Ovary (tissue), 9 donors: ENCODE data around the gene ATP23. TPM values are rescaled to one million over a fixed set of nuclear protein-coding genes. Genes with fewer than 3 reads are reported as not detected.

Experiments used
- DNase-seq, 5 donors: peaks; one replicate each; pipeline ENCODE4 v3.0.0-alpha.2; 2019 to 2020
- H3K27ac ChIP-seq, 2 donors: fragments of 200-600 bp; one replicate each; pipeline versions ENCODE4 v1.5.1 to v1.8.0; 2019 to 2022
- H3K27me3 ChIP-seq: fragments of 200-600 bp; one replicate; pipeline ENCODE4 v1.8.0; 2022
- H3K36me3 ChIP-seq: fragments of 200-600 bp; sonication (generic); one replicate; pipeline ENCODE4 v1.5.1; 2019
- H3K4me1 ChIP-seq: one replicate; pipeline ENCODE4 v1.8.1; 2013; ENCODE audit warnings: mild to moderate bottlenecking, moderate library complexity; ENCODE audit not compliant: insufficient read depth
- H3K4me3 ChIP-seq: fragments of 200-600 bp; sonication (generic); one replicate; pipeline ENCODE4 v1.5.1; 2017
- H3K9me3 ChIP-seq, 2 donors: fragments of 200-600 bp in 1 of 2; sonication (generic) in 1 of 2; one replicate each; pipeline versions ENCODE4 v1.5.1 to v1.8.1; 2013 to 2019; ENCODE audit warnings: mild to moderate bottlenecking in 1 of 2, moderate library complexity in 1 of 2
- EP300 ChIP-seq: sonication (generic); formaldehyde crosslinking; IDR thresholded peaks from one replicate; pipeline ENCODE4 v1.6.1; 2017; ENCODE audit warnings: antibody characterized with exemption
- POLR2A ChIP-seq: fragments of 450-650 bp; IDR thresholded peaks from one replicate; pipeline ENCODE4 v1.6.1; 2017; ENCODE audit warnings: antibody characterized with exemption, mild to moderate bottlenecking, moderate library complexity
- WGBS, 3 donors: extraction: QIAGEN DNeasy Blood & Tissue Kit in 1 of 3; methylation state at CpG; one replicate each; pipeline versions ENCODE4 v1.1.5 to v1.1.7; 2013 to 2017; 5-methylcytosine and 5-hydroxymethylcytosine counted together
- intact Hi-C, 4 donors: fragments of 100-400 bp; cut with DNase I; formaldehyde crosslinking; loops; one replicate each; pipeline versions ENCODE4 v1.11.0 to v1.15.1; 2022 to 2023
- polyA plus RNA-seq, 2 donors: library from polyadenylated mRNA; stranded (reverse); fragments of 200-250 nt in 1 of 2; fragments of 350-450 nt in 1 of 2; fragmentation: Illumina TruSeq in 1 of 2; extraction: RNeasy Lipid Tissue Mini Kit (QIAGEN cat#74804) in 1 of 2; gene quantifications; one replicate each; pipeline ENCODE4 v1.2.3, GENCODE V29; 2013 to 2014
- total RNA-seq, 7 donors: library from RNA; depleted of rRNA in 2 of 7; stranded (reverse); fragments of >200 nt in 2 of 7; fragmentation: NEBNext Ultra II Directional in 3 of 7; extraction: Animal tissue kit (Norgen Biotek cat#: 25700) in 3 of 7; gene quantifications; one replicate each; pipeline versions ENCODE4 v1.1.0 to v1.2.4, GENCODE V29; 2016 to 2023
- TF ChIP-seq, protein P1 (sequence below), 3 donors: fragments of 450-650 bp in 2 of 3; fragments of 200-600 bp in 1 of 3; IDR thresholded peaks; one replicate each; pipeline versions ENCODE4 v1.5.1 to v1.8.0; 2016 to 2022; ENCODE audit warnings: antibody characterized with exemption in 3 of 3, mild to moderate bottlenecking in 1 of 3
- donor health status: DM: no; HTN: no; CAD: no; lungs with moderate emphysema.
- donor health status: DM: no; HTN: no; CAD: no.
- donor health status: Bipolar disorder and iron deficiency.
- donor health status: DM: yes; HTN: yes; CAD: no.
- donor health status: DM: no; HTN: no; CAD: no.
- donor health status: DM: yes; HTN: yes; CAD: no.

ATP23 gene
- total and polyA plus RNA-seq, 9 donors: 2.7 to 5.5 (median 4.6) TPM

- TF ChIP-seq EP300 (no peak), POLR2A (no peak)
- TF ChIP-seq, protein P1, sequence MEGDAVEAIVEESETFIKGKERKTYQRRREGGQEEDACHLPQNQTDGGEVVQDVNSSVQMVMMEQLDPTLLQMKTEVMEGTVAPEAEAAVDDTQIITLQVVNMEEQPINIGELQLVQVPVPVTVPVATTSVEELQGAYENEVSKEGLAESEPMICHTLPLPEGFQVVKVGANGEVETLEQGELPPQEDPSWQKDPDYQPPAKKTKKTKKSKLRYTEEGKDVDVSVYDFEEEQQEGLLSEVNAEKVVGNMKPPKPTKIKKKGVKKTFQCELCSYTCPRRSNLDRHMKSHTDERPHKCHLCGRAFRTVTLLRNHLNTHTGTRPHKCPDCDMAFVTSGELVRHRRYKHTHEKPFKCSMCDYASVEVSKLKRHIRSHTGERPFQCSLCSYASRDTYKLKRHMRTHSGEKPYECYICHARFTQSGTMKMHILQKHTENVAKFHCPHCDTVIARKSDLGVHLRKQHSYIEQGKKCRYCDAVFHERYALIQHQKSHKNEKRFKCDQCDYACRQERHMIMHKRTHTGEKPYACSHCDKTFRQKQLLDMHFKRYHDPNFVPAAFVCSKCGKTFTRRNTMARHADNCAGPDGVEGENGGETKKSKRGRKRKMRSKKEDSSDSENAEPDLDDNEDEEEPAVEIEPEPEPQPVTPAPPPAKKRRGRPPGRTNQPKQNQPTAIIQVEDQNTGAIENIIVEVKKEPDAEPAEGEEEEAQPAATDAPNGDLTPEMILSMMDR (IDR thresholded peaks at IDR 0.05): no peak
- Histone ChIP-seq H3K9me3 (no peaks in the 10 kb centered on the region), H3K36me3 (no peaks in the 10 kb centered on the region), H3K4me3 (peak overlapping the region; percentile 57), H3K27me3 (no peaks in the 10 kb centered on the region), H3K27ac (peak overlapping the region; percentile 86 to 100), H3K4me1 (peaks cover 39% of the 10 kb centered on the region)
- intact Hi-C loops: loop anchor here (2.0 to 5.0 kb wide), 4 partner anchors 50 to 67 kb away; partner anchors contain the start of gene CTDSP2 (in 1 of the 4)
- WGBS, 3 donors: 53 to 55% (median 54%) methylated on average over 10 of the region's 10 CpGs
- DNase-seq: peak in 2 of 5 donors; percentile 31 to 47
Observed at GRCh38 chr12:57897286-57897974, 43.9 kb upstream of the ATP23 start.

DNA sequence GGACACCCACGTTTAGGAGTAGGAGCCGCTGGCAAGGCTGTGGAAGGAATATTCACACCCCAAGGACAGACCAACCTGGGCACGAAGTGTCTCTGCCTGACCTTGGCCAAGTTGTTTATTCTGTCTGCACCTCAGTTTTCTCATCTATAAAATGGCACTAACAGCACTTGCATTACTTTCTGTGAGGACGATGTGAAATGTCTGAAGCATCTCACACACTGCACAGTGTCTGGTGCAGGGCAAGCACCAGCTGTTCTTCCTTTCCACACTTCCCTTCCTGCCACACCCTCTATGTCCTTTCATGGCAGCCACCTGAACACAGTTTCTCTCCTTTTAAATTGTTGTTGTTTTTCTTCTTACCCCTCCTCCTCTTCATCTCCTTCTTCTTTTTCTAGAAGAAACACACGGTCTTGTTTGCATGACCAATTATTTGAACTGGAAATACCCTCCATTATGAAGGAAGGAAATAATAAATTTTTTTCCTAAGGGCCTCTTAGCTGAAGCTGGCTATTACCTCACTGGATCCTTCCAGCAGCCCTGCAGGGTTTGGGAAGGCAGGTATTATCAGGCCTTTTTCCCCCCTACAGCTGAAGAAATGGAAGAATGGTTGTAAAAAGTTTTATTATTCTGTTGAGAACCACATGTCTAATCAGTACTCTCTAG, 42.9 kb upstream of the ATP23 start:
- intact Hi-C loops: loop anchor here in 3 of 4 donors (5.0 kb wide), 3 partner anchors 51 to 66 kb away; partner anchors contain the start of gene CTDSP2 (in 1 of the 3)
- no peaks in the 10 kb centered on the region for H3K9me3 ChIP-seq

DNA sequence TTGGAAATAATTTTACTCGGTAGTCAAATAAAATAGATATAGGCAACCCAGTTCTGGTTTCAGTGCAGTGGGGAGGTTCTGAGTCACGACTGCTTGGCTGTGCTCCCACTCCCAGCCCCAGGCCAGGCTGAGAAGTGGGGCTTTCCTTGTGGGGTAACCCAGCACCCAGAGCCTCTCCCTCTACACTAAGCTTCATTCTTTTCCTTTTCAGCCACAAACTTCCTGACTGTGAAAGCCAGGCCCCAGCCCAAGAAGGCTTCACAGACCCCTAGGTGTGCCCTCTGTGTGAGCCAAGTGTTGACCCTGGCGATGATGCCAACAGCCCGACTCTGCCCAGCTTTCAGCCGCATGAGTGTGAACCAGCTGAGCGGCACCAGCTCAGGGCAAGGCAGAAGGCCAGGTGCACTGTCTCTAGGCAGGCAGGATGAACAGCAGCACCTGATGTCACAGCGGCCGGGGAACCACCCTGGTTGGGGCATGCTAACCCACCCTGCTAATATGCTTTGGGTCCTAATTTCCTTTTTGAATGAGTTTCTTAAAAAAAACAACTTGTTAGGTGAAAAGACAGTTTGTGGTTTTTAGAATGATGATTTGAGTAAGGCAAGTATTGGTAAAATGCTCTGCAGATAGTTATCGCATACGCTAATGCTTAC, 42.2 kb upstream of the ATP23 start:
- no peak overlapping the region for H3K4me3 ChIP-seq
- peak; percentile 58 to 71 (median 67) for DNase-seq
- intact Hi-C loops: loop anchor here in 3 of 4 donors (5.0 kb wide), 3 partner anchors 52 to 67 kb away; partner anchors contain the start of gene CTDSP2 (in 1 of the 3)

More for the DNA sequence above, 42.9 kb upstream of the ATP23 start:
- Histone ChIP-seq H3K36me3 (no peaks in the 10 kb centered on the region), H3K4me1 (peaks cover 31% of the 10 kb centered on the region), H3K4me3 (no peak overlapping the region), H3K27me3 (no peaks in the 10 kb centered on the region), H3K27ac (peak overlapping the region; percentile 7 to 100)
- DNase-seq: no peak
- WGBS, 3 donors: 24 to 31% (median 24%) methylated on average over 5 of the region's 5 CpGs
- TF ChIP-seq POLR2A: no peak
- TF ChIP-seq EP300: no peak
- TF ChIP-seq, protein P1 (IDR thresholded peaks at IDR 0.05): no peak

GRCh38 chr12:57902478-57902969, 38.8 kb upstream of the ATP23 start:
- H3K27ac ChIP-seq: no peak overlapping the region

More for the DNA sequence above, 42.2 kb upstream of the ATP23 start:
- no peaks in the 10 kb centered on the region for H3K36me3 ChIP-seq
- 54 to 57% (median 57%) methylated on average over 10 of the region's 10 CpGs for WGBS, 3 donors
- peaks cover 29% of the 10 kb centered on the region for H3K4me1 ChIP-seq
- H3K27me3 ChIP-seq: no peaks in the 10 kb centered on the region
- H3K9me3 ChIP-seq: no peaks in the 10 kb centered on the region
- H3K27ac ChIP-seq: peak overlapping the region; percentile 7 to 100
- TF ChIP-seq, protein P1 (IDR thresholded peaks at IDR 0.05): no peak
- TF ChIP-seq EP300: no peak

More at GRCh38 chr12:57902478-57902969, 38.8 kb upstream of the ATP23 start:
- intact Hi-C loops: no loop called here
- Histone ChIP-seq H3K4me1 (peaks cover 13% of the 10 kb centered on the region), H3K27me3 (no peaks in the 10 kb centered on the region), H3K36me3 (no peaks in the 10 kb centered on the region), H3K9me3 (no peaks in the 10 kb centered on the region), H3K4me3 (no peak overlapping the region)
- no peak for TF ChIP-seq EP300
- TF ChIP-seq, protein P1 (IDR thresholded peaks at IDR 0.05): no peak
- TF ChIP-seq POLR2A: no peak
- 73 to 78% (median 76%) methylated on average over 3 of the region's 3 CpGs for whole genome bisulfite sequencing, 3 donors
- no peak for DNase-seq
